Activated CD4-positive, alpha-beta T cell treated with anti-CD3 and anti-CD28 coated beads, Interleukin-10, Interleukin-2, amounts not matched to agents 100 ng/mL and 50 ng/mL, durations not matched to agents 16 hours and 8 hours (primary cell): Measurements from ENCODE around the gene SCN2A.

Experiments used
- DNase-seq: peaks from one replicate; pipeline ENCODE4 v3.0.0-alpha.2; 2020

The SCN2A gene

DNA sequence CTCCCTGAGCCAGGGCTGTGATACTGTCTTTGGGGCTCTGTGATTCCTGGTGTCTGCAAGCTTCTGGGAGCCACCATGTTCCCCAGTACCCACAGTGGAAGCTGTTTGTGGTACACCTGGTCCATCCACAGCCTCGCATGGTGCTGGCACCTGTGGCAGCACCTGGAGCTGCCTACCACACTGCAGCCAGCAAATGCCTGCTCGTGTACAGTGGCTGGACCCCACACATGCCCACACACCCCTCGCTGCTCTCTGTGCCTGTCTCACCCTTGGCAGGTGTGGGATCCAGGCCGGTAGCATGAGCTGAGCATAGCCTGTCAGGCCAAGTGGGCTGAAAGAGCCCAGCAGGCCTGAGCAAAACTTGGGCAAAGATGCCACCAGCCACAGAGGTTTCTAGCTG is 188.5 kb downstream of the SCN2A start:
- no peak for DNase-seq

DNA sequence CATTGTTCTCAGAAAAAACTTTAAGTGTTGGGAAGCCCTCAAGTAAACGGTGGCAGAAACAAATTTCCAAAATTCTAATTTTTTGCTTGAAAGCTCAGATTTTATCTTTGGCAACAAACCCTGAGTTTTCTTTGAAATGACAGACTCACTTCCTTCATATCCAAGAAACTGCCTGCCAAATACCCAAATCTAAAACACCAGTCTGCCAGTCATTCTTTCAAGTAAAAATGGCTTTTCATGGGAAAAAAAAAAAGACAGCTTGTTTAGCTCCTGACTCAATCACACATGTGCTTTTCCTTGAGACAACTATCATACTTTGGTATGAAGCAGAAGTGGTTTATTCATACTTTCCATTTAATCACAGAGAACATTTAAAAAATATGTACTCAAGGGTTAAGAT is 189.7 kb downstream of the SCN2A start:
- no peak for DNase-seq

DNA sequence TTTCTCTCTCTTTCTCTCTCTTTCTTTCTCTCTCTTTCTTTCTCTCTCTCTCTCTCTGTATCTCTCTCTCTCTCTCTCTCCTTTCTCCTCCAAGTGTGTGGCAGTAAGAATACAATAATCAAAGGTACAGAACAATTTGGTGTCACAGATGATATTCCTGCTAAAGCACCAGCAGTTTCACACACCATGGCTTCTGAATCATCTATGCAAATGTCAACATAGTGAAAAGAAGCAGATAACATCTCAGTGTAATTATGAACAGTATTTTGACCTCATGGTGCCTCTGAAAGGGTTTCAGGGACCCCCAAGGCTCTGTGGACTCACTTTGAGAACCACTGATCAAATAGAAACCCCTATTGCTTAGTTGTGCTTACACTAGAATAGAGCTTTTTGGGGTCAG is 191.8 kb downstream of the SCN2A start:
- no peak for DNase-seq

DNA sequence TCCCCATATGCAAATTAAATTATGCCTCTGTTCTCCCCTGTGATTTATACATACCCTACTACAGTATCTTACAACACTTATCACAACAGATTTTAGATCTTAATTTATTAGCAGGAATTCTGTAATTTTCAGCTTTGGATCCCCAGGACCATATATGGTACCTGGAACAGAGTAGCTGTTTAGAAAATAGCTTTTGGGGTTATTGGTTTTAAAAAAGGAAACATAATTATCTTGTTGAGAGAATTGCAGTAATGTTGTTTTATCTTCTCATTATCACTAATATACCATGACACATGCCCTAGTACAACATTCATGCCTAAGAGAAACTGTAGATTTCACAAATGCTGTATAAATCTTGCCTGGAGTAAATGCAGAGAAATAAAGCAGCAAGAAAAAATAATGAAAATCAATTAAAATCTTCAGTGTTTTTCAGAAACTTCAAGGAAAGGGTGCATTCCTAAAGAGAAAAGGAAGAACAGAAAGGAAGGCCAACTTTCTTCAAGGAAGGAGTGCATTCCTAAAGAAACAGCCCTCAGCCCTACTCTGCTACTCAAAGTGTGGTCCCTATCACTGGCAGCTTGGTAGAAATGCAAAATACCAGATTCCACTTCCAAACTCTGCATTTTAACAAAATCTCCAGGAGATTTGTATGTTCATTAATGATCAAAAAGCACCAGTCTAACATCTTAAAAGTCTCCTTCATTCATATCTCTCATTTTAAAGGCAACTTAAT is 193.2 kb downstream of the SCN2A start:
- no peak for DNase-seq

DNA sequence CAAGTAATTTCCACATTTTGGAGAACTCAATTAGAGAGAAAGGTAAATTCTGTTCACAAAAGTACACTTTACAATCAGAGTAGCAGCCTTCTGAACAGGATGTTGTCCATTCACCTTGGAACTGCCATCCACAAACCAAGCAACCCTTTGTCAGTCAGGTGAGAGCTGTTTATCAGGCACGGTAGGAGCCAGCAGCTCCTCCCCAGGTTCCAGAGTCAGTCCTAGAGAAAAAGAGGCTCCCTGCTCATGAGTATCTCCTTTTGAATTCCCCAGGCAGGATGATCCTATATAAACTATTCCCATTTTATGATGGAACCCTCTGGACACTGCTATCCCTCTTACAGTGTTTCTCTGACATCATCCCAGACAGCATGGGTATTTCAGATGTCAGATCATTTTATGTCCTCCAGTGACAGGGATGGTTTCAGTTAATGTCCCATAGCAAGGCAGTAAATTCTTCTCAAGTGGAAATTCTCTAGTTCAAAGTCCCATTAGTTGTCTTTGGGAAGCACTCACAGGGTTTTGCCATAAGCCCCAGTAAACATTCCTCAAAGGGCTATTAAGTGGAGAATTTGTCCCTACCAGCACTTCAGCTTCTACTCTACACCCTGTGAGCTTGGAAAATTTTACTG is 195.8 kb downstream of the SCN2A start:
- DNase-seq = no peak

DNA sequence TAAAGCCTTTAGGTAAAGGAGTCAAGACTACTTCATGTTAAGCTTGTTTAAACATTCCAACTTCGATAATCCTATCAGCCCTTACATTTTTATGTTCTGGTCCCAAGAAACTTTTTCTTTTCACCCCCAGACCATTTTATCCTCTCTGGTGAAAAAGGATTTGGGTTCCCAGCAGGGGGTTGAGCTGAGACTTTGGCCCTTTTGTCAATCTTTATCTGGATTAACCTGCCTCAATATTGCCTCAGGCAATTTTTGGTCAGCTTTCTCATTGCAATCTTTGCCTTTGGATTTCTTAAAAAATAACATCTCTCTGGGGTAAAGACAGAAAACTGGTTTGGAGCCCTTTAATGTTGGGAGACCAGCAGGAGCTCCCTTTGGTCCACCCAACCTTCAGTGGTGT is 196.4 kb downstream of the SCN2A start:
- DNase-seq = no peak

DNA sequence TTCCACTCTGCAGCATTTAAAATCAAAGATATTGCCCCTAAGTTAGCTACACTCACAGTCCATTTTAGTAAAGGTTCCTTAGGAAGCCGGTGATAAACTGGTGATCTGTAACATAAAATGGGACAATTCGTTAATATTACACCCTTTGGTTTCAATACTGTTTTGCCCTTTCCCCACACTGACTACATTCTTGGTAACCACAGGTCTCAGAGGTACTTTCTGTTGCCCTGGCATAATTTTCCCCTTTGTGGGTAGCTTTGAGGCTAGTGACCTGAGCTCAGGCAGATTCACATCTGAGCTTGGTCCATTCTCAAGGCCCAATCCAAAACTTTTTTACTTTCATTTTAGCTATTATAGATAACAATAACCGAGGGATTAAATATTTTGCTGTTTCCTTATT is 197.3 kb downstream of the SCN2A start:
- DNase-seq = no peak

DNA sequence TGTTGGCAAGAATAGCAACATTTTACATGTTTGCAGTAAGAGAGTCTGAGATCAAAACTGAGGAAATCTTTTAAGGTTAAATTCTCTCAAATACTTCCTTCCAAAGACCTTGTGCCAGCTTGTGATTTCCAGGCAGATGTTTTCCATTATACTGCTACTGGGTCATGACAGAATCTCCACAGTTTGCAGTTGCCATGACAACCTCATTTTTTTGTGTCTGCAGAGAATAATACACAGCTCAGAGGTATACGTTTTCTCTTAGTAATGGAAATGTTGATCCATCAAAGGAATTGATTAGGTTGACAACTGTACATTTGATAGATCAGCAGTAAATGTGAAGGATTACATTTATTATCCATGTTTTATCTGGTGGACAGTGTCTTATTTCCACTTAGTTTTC is 201.2 kb downstream of the SCN2A start:
- DNase-seq = no peak
